Ovary (tissue), 9 donors: Measurements from ENCODE around the gene DDX20. TPM values are rescaled to one million over a fixed set of nuclear protein-coding genes. Genes with fewer than 3 reads are reported as not detected.

ENCODE experiments used
- DNase-seq, 5 donors: peaks; one replicate each; pipeline ENCODE4 v3.0.0-alpha.2; 2019 to 2020
- H3K27ac ChIP-seq, 2 donors: fragments of 200-600 bp; one replicate each; pipeline versions ENCODE4 v1.5.1 to v1.8.0; 2019 to 2022
- H3K27me3 ChIP-seq: fragments of 200-600 bp; one replicate; pipeline ENCODE4 v1.8.0; 2022
- H3K36me3 ChIP-seq: fragments of 200-600 bp; sonication (generic); one replicate; pipeline ENCODE4 v1.5.1; 2019
- H3K4me1 ChIP-seq: one replicate; pipeline ENCODE4 v1.8.1; 2013; ENCODE audit warnings: mild to moderate bottlenecking, moderate library complexity; ENCODE audit not compliant: insufficient read depth
- H3K4me3 ChIP-seq: fragments of 200-600 bp; sonication (generic); one replicate; pipeline ENCODE4 v1.5.1; 2017
- H3K9me3 ChIP-seq, 2 donors: fragments of 200-600 bp in 1 of 2; sonication (generic) in 1 of 2; one replicate each; pipeline versions ENCODE4 v1.5.1 to v1.8.1; 2013 to 2019; ENCODE audit warnings: mild to moderate bottlenecking in 1 of 2, moderate library complexity in 1 of 2
- CTCF ChIP-seq, 3 donors: fragments of 450-650 bp in 2 of 3; fragments of 200-600 bp in 1 of 3; IDR thresholded peaks; one replicate each; pipeline versions ENCODE4 v1.5.1 to v1.8.0; 2016 to 2022; ENCODE audit warnings: antibody characterized with exemption in 3 of 3, mild to moderate bottlenecking in 1 of 3
- EP300 ChIP-seq: sonication (generic); formaldehyde crosslinking; IDR thresholded peaks from one replicate; pipeline ENCODE4 v1.6.1; 2017; ENCODE audit warnings: antibody characterized with exemption
- POLR2A ChIP-seq: fragments of 450-650 bp; IDR thresholded peaks from one replicate; pipeline ENCODE4 v1.6.1; 2017; ENCODE audit warnings: antibody characterized with exemption, mild to moderate bottlenecking, moderate library complexity
- WGBS, 3 donors: extraction: QIAGEN DNeasy Blood & Tissue Kit in 1 of 3; methylation state at CpG; one replicate each; pipeline versions ENCODE4 v1.1.5 to v1.1.7; 2013 to 2017; 5-methylcytosine and 5-hydroxymethylcytosine counted together
- intact Hi-C, 4 donors: fragments of 100-400 bp; cut with DNase I; formaldehyde crosslinking; loops; one replicate each; pipeline versions ENCODE4 v1.11.0 to v1.15.1; 2022 to 2023
- polyA plus RNA-seq, 2 donors: library from polyadenylated mRNA; stranded (reverse); fragments of 200-250 nt in 1 of 2; fragments of 350-450 nt in 1 of 2; fragmentation: Illumina TruSeq in 1 of 2; extraction: RNeasy Lipid Tissue Mini Kit (QIAGEN cat#74804) in 1 of 2; gene quantifications; one replicate each; pipeline ENCODE4 v1.2.3, GENCODE V29; 2013 to 2014
- total RNA-seq, 7 donors: library from RNA; depleted of rRNA in 2 of 7; stranded (reverse); fragments of >200 nt in 2 of 7; fragmentation: NEBNext Ultra II Directional in 3 of 7; extraction: Animal tissue kit (Norgen Biotek cat#: 25700) in 3 of 7; gene quantifications; one replicate each; pipeline versions ENCODE4 v1.1.0 to v1.2.4, GENCODE V29; 2016 to 2023
- donor health status: DM: no; HTN: no; CAD: no; lungs with moderate emphysema.
- donor health status: DM: no; HTN: no; CAD: no.
- donor health status: Bipolar disorder and iron deficiency.
- donor health status: DM: yes; HTN: yes; CAD: no.
- donor health status: DM: no; HTN: no; CAD: no.
- donor health status: DM: yes; HTN: yes; CAD: no.

DDX20 gene
- total and polyA plus RNA-seq, 9 donors: 7.3 to 26.9 (median 11.8) TPM

- intact Hi-C loops: no loop called here
- H3K36me3 ChIP-seq: no peaks in the 10 kb centered on the region
- no peak overlapping the region for H3K27ac ChIP-seq
- no peak overlapping the region for H3K4me3 ChIP-seq
- H3K9me3 ChIP-seq: no peaks in the 10 kb centered on the region
- no peaks in the 10 kb centered on the region for H3K27me3 ChIP-seq
- no peak for DNase-seq
- TF ChIP-seq CTCF (IDR thresholded peaks at IDR 0.05) (no peak), EP300 (no peak), POLR2A (no peak)
- 78 to 83% (median 81%) methylated on average over 13 of the region's 13 CpGs for WGBS, 3 donors
- no peaks in the 10 kb centered on the region for H3K4me1 ChIP-seq
These were observed 45.6 kb downstream of the DDX20 start for GRCh38 chr1:111801071-111801850.

DNA sequence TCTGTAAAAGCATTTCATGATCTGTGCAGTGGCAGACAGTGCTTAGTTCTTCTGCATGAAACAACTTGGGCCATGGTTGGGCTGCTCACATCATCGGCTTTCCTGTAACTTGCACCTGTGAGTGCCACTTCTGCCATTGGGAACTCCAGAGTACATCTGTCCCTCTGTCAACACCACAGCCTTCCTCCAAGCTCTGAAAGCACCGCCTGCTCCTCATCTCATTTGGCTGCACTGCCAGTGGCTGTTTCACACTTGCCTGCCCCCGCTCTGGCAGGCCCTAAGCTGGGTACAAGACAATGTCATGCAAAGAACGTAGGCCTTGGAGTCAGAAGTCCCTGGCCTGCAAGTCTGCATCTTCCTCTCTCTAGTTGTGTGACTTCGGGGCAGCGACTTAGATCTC, 46.4 kb downstream of the DDX20 start:
- 83 to 90% (median 85%) methylated on average over 6 of the region's 6 CpGs for WGBS, 3 donors
- DNase-seq: no peak
- no peak for TF ChIP-seq EP300
- TF ChIP-seq POLR2A: no peak
- TF ChIP-seq CTCF (IDR thresholded peaks at IDR 0.05): no peak
- Histone ChIP-seq H3K4me3 (no peak overlapping the region), H3K27ac (no peak overlapping the region), H3K9me3 (no peaks in the 10 kb centered on the region), H3K27me3 (no peaks in the 10 kb centered on the region), H3K36me3 (no peaks in the 10 kb centered on the region), H3K4me1 (no peaks in the 10 kb centered on the region)
- intact Hi-C loops: no loop called here

DNA sequence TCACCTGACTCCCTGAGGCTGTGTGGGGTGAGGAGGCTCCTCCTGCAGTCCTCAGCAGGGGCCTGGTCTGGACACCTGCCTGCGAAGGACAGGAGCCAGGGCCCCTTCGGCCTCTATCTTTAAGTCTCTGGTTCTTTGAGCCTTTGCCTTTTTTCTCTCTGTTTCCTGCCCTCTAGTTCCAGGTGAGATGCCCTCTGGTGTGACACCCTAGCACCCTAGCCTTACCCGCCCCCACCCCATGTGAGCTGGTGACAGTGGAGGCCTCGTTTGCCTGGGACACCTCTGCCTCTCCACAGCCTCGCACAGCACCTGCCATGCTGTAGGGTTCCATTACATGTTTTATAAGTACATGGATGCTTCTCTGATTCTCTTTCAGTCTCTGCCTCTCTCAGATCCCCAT, 47.3 kb downstream of the DDX20 start:
- TF ChIP-seq EP300 (no peak), POLR2A (no peak), CTCF (IDR thresholded peaks at IDR 0.05) (no peak)
- H3K27me3 ChIP-seq: no peaks in the 10 kb centered on the region
- WGBS, 3 donors: 78 to 79% (median 78%) methylated on average over 5 of the region's 5 CpGs
- H3K27ac ChIP-seq: no peak overlapping the region
- intact Hi-C loops: no loop called here
- no peaks in the 10 kb centered on the region for H3K4me1 ChIP-seq
- H3K4me3 ChIP-seq: no peak overlapping the region
- no peak for DNase-seq
- H3K9me3 ChIP-seq: no peaks in the 10 kb centered on the region
- H3K36me3 ChIP-seq: no peaks in the 10 kb centered on the region

DNA sequence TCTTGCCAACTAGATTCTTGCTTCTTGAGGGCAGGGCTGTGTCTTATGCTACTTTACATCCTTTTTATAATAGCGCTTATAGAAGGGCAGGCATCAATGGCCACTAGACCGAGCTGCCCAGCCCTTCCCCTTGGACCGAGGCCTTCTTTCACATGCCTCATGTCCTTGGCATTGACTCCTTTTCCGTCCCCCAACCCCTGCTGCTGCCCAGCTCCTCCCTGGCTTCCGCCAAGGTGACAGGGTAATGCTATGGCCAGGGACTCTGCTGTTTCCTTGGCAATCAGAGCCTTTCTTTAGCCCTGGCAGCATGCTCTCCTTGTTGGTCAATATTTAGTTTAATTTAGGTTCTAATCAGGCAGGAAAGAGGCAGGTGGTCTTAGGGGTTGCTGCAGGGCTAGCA, 48.2 kb downstream of the DDX20 start:
- Histone ChIP-seq H3K36me3 (no peaks in the 10 kb centered on the region), H3K27ac (no peak overlapping the region), H3K27me3 (no peaks in the 10 kb centered on the region), H3K9me3 (no peaks in the 10 kb centered on the region), H3K4me3 (no peak overlapping the region), H3K4me1 (no peaks in the 10 kb centered on the region)
- WGBS, 3 donors: 73 to 81% (median 74%) methylated on average over 5 of the region's 5 CpGs
- no peak for TF ChIP-seq CTCF (IDR thresholded peaks at IDR 0.05)
- TF ChIP-seq EP300: no peak
- no peak for TF ChIP-seq POLR2A
- intact Hi-C loops: no loop called here
- DNase-seq: no peak
